Pancreas (tissue), 10 donors: ENCODE data around the gene GATA2. TPM values are rescaled to one million over a fixed set of nuclear protein-coding genes. Genes with fewer than 3 reads are reported as not detected.

Experiments used
- ATAC-seq, 4 donors: fragments of 200-7000 bp; cut with Tn5 transposase; one replicate each; pipeline versions ENCODE4 v1.8.0 to v1.9.1; 2020; ENCODE audit warnings: mild to moderate bottlenecking in 4 of 4, moderate library complexity in 4 of 4
- DNase-seq, 6 donors: peaks; one replicate each; pipeline ENCODE4 v3.0.0-alpha.2; 2020
- FAIRE-seq: peaks from 2 replicates; lab custom pipeline; 2012; peaks lifted over from hg19 to GRCh38; lab: Jason Lieb, UNC
- H3K27ac ChIP-seq, 4 donors: fragments of 200-600 bp; sonication (generic); 1 replicate in 3 of 4; 2 replicates in 1 of 4; pipeline versions ENCODE4 v1.5.0 to v1.8.0; 2020
- H3K27me3 ChIP-seq, 4 donors: fragments of 200-600 bp; one replicate each; pipeline ENCODE4 v1.8.0; 2021
- H3K36me3 ChIP-seq, 3 donors: fragments of 200-600 bp; sonication (generic) in 1 of 3; one replicate each; pipeline versions ENCODE4 v1.5.0 to v1.8.0; 2020 to 2021
- H3K4me1 ChIP-seq, 3 donors: fragments of 200-600 bp; one replicate each; pipeline ENCODE4 v1.8.0; 2021
- H3K4me3 ChIP-seq, 4 donors: fragments of 200-600 bp; sonication (generic) in 2 of 4; one replicate each; pipeline versions ENCODE4 v1.5.0 to v1.8.0; 2020 to 2021
- H3K9me3 ChIP-seq, 4 donors: fragments of 200-600 bp; one replicate each; pipeline ENCODE4 v1.8.0; 2021
- CTCF ChIP-seq, 4 donors: fragments of 200-600 bp; sonication (generic) in 3 of 4; IDR thresholded peaks; one replicate each; pipeline versions ENCODE4 v1.5.0 to v1.8.0; 2021; ENCODE audit warnings: antibody characterized with exemption in 4 of 4
- WGBS, 2 donors: extraction: QIAGEN DNeasy Blood & Tissue Kit; methylation state at CpG; one replicate each; pipeline ENCODE4 v1.1.7; 2013; 5-methylcytosine and 5-hydroxymethylcytosine counted together
- intact Hi-C, 3 donors: fragments of 100-400 bp; cut with DNase I; formaldehyde crosslinking; loops; one replicate each; pipeline versions ENCODE4 v1.11.1 to v1.14.2; 2022
- polyA plus RNA-seq, 2 donors: library from polyadenylated mRNA; stranded (reverse); fragments of 200-250 nt; gene quantifications; one replicate each; pipeline ENCODE4 v1.2.3, GENCODE V29; 2013
- total RNA-seq, 6 donors: library from RNA; stranded (reverse); fragmentation: NEBNext Ultra II Directional in 4 of 6; extraction: Animal tissue kit (Norgen Biotek cat#: 25700) in 4 of 6; gene quantifications; one replicate each; pipeline versions ENCODE4 v1.2.1 to v1.2.4, GENCODE V29; 2021 to 2023
- donor health status: healthy with polysubstance abuse.
- donor health status: DM: no; HTN: no; CAD: no; lungs with moderate emphysema.
- donor health status: DM: no; HTN: no; CAD: no.
- donor health status: control.
- donor health status: control.
- donor health status: Bipolar disorder and iron deficiency.
- donor health status: DM: yes; HTN: yes; CAD: no.
- donor health status: DM: no; HTN: no; CAD: no.
- donor health status: DM: no; HTN: no; CAD: no.
- donor health status: DM: yes; HTN: yes; CAD: no.

Gene GATA2
- total and polyA plus RNA-seq, 8 donors: 6.2 to 17.1 (median 11.1) TPM

GRCh38 chr3:128462931-128463330 lies 30.1 kb downstream of the GATA2 start:
- DNase-seq: no peak
- H3K27ac ChIP-seq: no peak overlapping the region
- no peaks in the 10 kb centered on the region for H3K36me3 ChIP-seq
- no peak for TF ChIP-seq CTCF (IDR thresholded peaks at IDR 0.05)
- no peak for ATAC-seq
- H3K9me3 ChIP-seq: no peaks in the 10 kb centered on the region
- H3K4me1 ChIP-seq: no peaks in the 10 kb centered on the region
- WGBS, 2 donors: 92 to 94% methylated on average over 20 of the region's 20 CpGs
- no peaks in the 10 kb centered on the region for H3K27me3 ChIP-seq
- no peak overlapping the region for H3K4me3 ChIP-seq
- FAIRE-seq: no peak
- intact Hi-C loops: no loop called here

- no peak for TF ChIP-seq CTCF (IDR thresholded peaks at IDR 0.05)
- no peak overlapping the region for H3K27ac ChIP-seq
- ATAC-seq (no peak), DNase-seq (no peak), FAIRE-seq (no peak)
- H3K4me1 ChIP-seq: no peaks in the 10 kb centered on the region
- H3K9me3 ChIP-seq: no peaks in the 10 kb centered on the region
- H3K27me3 ChIP-seq: no peaks in the 10 kb centered on the region
- intact Hi-C loops: no loop called here
- H3K4me3 ChIP-seq: no peak overlapping the region
- WGBS, 2 donors: 91 to 92% methylated on average over 23 of the region's 23 CpGs
- H3K36me3 ChIP-seq: no peaks in the 10 kb centered on the region
Observed at GRCh38 chr3:128462341-128462910, 30.6 kb downstream of the GATA2 start.

GRCh38 chr3:128461731-128462130 lies 31.3 kb downstream of the GATA2 start:
- no peak for FAIRE-seq
- no peaks in the 10 kb centered on the region for H3K4me1 ChIP-seq

GRCh38 chr3:128459461-128459820 lies 33.6 kb downstream of the GATA2 start:
- no peaks in the 10 kb centered on the region for H3K36me3 ChIP-seq
- FAIRE-seq (no peak), DNase-seq (no peak), ATAC-seq (no peak)
- no peak overlapping the region for H3K27ac ChIP-seq
- no peak for TF ChIP-seq CTCF (IDR thresholded peaks at IDR 0.05)
- H3K4me3 ChIP-seq: no peak overlapping the region
- intact Hi-C loops: no loop called here
- 89% methylated on average over 9 of the region's 9 CpGs for WGBS, 2 donors
- no peaks in the 10 kb centered on the region for H3K4me1 ChIP-seq
- H3K27me3 ChIP-seq: no peaks in the 10 kb centered on the region
- no peaks in the 10 kb centered on the region for H3K9me3 ChIP-seq

More at GRCh38 chr3:128461731-128462130, 31.3 kb downstream of the GATA2 start:
- no peak overlapping the region for H3K4me3 ChIP-seq
- DNase-seq (no peak), ATAC-seq (no peak)
- intact Hi-C loops: no loop called here
- WGBS, 2 donors: 78 to 83% methylated on average over 12 of the region's 12 CpGs
- H3K9me3 ChIP-seq: no peaks in the 10 kb centered on the region
- no peaks in the 10 kb centered on the region for H3K36me3 ChIP-seq
- H3K27me3 ChIP-seq: no peaks in the 10 kb centered on the region
- TF ChIP-seq CTCF (IDR thresholded peaks at IDR 0.05): no peak
- no peak overlapping the region for H3K27ac ChIP-seq

GRCh38 chr3:128458746-128459460 lies 34.1 kb downstream of the GATA2 start:
- Histone ChIP-seq H3K4me3 (no peak overlapping the region), H3K27ac (no peak overlapping the region), H3K27me3 (no peaks in the 10 kb centered on the region), H3K9me3 (no peaks in the 10 kb centered on the region), H3K36me3 (no peaks in the 10 kb centered on the region), H3K4me1 (no peaks in the 10 kb centered on the region)
- TF ChIP-seq CTCF (IDR thresholded peaks at IDR 0.05): no peak
- ATAC-seq (no peak), DNase-seq (no peak), FAIRE-seq (no peak)
- intact Hi-C loops: no loop called here
- 85 to 90% methylated on average over 18 of the region's 18 CpGs for WGBS, 2 donors
